ENCODE results near the gene GCSAM. TPM values are rescaled to one million over a fixed set of nuclear protein-coding genes. Genes with fewer than 3 reads are reported as not detected.
A peak's percentile ranks its signal among the peaks of the same experiment; 100 is the strongest.

Gene GCSAM
- total RNA-seq, 1 donor from 2014 or later, result 0.90 TPM

- Histone ChIP-seq H3K4me3 (no peak overlapping the region), H3K27me3 (no peaks in the 10 kb centered on the region), H3K27ac (no peak overlapping the region), H3K9me3 (no peaks in the 10 kb centered on the region), H3K36me3 (no peaks in the 10 kb centered on the region), H3K4me1 (no peaks in the 10 kb centered on the region)
- DNase-seq (no peak), ATAC-seq (peak; percentile 45)
- intact Hi-C loops (cut with DNase I), result no loop called here
- no peak for TF ChIP-seq CTCF (IDR thresholded peaks at IDR 0.05)
These were observed 15.0 kb downstream of the GCSAM start for GRCh38 chr3:112117841-112118571.

GRCh38 chr3:112117415-112117814, 15.6 kb downstream of the GCSAM start:
- Histone ChIP-seq H3K4me3 (no peak overlapping the region), H3K36me3 (no peaks in the 10 kb centered on the region), H3K27me3 (no peaks in the 10 kb centered on the region), H3K9me3 (no peaks in the 10 kb centered on the region), H3K27ac (no peak overlapping the region), H3K4me1 (no peaks in the 10 kb centered on the region)
- intact Hi-C loops (cut with DNase I), result no loop called here
- ATAC-seq (no peak), DNase-seq (no peak)
- no peak for TF ChIP-seq CTCF (IDR thresholded peaks at IDR 0.05)

GRCh38 chr3:112116748-112117186, 16.3 kb downstream of the GCSAM start:
- no peak for TF ChIP-seq CTCF (IDR thresholded peaks at IDR 0.05)
- Histone ChIP-seq H3K4me3 (peak overlapping the region; percentile 3), H3K27me3 (no peaks in the 10 kb centered on the region), H3K27ac (no peak overlapping the region), H3K4me1 (no peaks in the 10 kb centered on the region), H3K9me3 (no peaks in the 10 kb centered on the region), H3K36me3 (no peaks in the 10 kb centered on the region)
- ATAC-seq (no peak), DNase-seq (no peak)
- intact Hi-C loops (cut with DNase I), result no loop called here

- ATAC-seq (no peak), DNase-seq (no peak)
- TF ChIP-seq CTCF (IDR thresholded peaks at IDR 0.05), result no peak
- intact Hi-C loops (cut with DNase I), result no loop called here
- no peaks in the 10 kb centered on the region for H3K9me3 ChIP-seq
- H3K4me1 ChIP-seq, result no peaks in the 10 kb centered on the region
- no peaks in the 10 kb centered on the region for H3K27me3 ChIP-seq
- no peaks in the 10 kb centered on the region for H3K36me3 ChIP-seq
- no peak overlapping the region for H3K27ac ChIP-seq
- H3K4me3 ChIP-seq, result no peak overlapping the region
These were observed 17.2 kb downstream of the GCSAM start for GRCh38 chr3:112115806-112116383.

- Histone ChIP-seq H3K27me3 (no peaks in the 10 kb centered on the region), H3K27ac (no peak overlapping the region), H3K36me3 (no peaks in the 10 kb centered on the region), H3K4me3 (no peak overlapping the region), H3K4me1 (no peaks in the 10 kb centered on the region), H3K9me3 (no peaks in the 10 kb centered on the region)
- ATAC-seq, result no peak
- no peak for DNase-seq
- no peak for TF ChIP-seq CTCF (IDR thresholded peaks at IDR 0.05)
- intact Hi-C loops (cut with DNase I), result no loop called here
These were observed 17.8 kb downstream of the GCSAM start for GRCh38 chr3:112115161-112115739.

Data from upper lobe of right lung (tissue), 1 donor.